GM12801 (cell line): ENCODE results near the gene DDX10.

Experiments
- TF ChIP-seq, protein P1 (sequence below): IDR thresholded peaks from one replicate; pipeline ENCODE4 v1.5.1; 2011; ENCODE audit warnings: control low read depth; ENCODE audit not compliant: insufficient read length; ENCODE audit errors: extremely low read depth

The DDX10 gene

DNA sequence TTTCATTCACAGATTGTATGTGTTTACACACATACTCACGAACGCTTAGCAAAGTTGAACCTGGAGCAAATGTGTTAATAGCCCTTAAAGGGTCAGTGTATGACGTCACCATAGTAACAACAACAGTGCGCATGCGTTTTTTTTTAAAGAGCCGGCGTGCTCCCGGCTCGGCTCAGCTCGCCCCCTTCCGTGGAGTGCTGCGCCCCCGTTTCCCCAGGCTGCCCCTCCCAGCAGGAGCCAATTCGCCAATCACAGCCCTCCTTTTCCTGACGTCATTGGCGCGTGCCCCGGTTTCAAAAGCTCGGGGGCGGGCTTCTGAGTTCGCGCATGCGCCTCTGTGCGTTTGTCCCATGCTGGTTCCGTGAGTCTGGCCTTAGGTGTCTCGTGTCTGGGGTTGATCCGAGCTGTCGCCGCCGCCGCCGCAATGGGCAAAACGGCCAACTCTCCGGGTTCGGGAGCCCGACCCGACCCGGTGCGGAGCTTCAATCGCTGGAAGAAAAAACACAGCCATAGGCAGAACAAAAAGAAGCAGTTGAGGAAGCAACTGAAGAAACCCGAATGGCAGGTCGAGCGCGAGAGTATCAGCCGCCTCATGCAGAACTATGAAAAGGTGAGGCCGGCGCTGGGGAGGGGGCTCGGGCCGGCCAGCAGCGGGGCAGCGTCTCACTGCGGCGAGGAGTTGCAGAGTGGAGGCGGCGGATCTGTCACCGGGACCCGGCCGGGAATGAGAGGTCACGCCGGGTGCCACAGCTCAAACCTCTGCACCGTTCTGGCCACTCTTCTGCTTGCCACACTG is at the start of gene DDX10:
DDX10 (plus strand) TSS at position 340 of the 796 bp plus-strand sequence; CDS start at position 425, 85 bp downstream.
- TF ChIP-seq, protein P1, sequence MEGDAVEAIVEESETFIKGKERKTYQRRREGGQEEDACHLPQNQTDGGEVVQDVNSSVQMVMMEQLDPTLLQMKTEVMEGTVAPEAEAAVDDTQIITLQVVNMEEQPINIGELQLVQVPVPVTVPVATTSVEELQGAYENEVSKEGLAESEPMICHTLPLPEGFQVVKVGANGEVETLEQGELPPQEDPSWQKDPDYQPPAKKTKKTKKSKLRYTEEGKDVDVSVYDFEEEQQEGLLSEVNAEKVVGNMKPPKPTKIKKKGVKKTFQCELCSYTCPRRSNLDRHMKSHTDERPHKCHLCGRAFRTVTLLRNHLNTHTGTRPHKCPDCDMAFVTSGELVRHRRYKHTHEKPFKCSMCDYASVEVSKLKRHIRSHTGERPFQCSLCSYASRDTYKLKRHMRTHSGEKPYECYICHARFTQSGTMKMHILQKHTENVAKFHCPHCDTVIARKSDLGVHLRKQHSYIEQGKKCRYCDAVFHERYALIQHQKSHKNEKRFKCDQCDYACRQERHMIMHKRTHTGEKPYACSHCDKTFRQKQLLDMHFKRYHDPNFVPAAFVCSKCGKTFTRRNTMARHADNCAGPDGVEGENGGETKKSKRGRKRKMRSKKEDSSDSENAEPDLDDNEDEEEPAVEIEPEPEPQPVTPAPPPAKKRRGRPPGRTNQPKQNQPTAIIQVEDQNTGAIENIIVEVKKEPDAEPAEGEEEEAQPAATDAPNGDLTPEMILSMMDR: no peak

DNA sequence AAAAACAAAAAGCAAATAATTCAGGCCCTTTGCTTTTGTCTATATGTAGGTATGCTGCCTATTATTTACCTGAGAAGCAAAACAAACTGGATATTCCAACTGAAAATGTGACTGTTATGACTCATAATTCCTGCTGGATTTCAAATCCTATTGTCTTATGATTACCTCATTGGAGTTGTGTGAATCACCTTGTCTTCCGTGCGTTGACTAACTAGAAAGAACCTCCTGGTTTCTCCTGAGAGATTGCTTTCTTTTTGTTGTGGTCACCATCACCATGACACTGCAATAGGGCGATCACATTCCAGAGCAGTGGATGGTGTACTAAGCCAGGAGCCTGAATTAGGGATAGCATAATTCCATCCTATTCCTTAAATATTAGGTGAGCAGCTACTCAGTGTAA is 48.3 kb upstream of the DDX10 start:
- TF ChIP-seq, protein P1: no peak

- TF ChIP-seq, protein P1: no peak
Measured at GRCh38 chr11:108617055-108617454, 47.8 kb upstream of the DDX10 start.

DNA sequence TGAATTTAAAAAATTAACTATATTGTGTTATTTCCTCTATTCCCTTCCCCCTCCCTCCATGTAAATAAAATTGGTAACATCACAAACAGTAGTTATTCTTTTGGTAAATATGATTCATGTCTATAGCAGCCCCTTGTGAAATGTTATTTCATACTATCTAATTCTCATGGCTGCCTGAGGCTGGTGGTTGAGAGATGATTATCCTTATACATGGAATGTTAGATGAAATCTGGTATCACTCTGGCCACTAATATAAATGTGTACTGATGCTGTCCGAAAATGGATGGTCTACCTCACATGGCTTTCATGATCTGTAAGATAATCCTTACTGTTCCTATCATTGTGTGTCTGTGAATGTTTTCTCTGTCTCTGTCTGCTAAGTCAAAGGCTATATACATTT is 46.3 kb upstream of the DDX10 start:
- TF ChIP-seq, protein P1: no peak

DNA sequence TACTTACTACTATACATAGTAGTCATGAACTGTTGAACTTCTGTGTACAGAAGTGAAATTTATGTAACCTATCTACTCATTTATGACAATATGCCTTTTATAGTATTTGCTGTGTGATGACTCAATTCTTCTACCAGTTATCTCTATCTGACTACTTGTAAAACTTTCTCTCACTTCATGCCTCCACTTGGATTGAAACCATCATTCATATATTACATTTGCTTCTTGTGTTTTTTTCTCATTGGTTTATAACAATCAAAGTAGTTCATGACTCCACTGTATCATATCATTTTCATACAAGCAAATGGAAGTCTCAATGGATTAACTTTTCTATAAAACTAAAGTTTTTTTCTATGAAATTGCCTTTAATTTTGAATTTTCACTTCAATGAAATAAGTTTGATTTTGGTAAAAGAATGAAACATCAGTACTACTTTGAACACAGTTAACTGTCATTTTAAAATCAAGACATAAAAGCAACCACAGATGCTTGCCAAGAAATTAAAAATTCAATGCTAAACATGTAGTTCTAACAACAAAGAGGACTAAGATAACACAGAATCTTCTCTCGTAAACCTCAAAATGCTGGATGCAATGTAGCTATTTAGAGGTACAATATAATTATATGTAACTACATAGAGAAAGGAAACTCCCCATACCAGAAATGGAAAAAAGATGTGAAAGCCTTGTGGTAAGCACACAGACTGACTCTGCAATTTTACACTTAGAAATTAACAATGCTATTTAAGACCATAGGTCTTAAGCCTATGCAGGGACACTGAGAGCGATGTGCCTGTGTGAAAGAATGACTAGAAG is 43.7 kb upstream of the DDX10 start:
- TF ChIP-seq, protein P1: no peak

- TF ChIP-seq, protein P1: no peak
Measured at GRCh38 chr11:108622341-108622740, 42.5 kb upstream of the DDX10 start.

DNA sequence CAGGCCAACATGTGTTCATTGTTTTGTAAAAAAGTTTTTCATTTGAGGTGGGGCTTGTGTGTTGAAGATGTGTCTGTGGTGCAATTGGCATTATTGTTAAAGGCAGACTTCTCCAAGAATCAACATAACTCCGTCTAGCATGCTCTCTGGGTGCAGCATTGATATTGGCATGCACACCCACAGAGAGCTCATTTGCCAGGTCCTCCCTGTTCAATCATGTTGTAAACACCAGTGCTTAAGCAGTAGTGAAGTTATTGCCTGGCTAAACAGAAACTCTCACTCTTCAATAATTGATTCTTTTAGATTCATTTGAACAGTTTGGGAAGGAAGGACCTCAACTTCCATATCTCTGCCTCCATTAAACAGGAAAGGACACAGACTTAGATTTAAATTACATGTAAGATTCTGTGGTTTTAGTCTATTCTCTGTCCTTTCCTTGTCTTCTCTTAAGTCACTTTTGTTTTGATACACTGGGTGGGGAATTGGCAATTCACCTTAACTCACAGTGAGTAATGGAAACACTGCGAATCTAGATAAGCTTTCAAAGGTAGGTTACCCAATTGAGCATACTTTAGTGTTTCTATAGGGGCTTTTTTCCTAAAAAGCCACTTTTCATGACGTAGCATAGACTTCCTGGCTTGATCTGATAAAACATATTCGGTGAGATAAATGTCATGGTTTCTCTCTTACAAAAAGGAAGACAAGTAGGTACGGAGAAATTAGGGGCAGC is 40.5 kb upstream of the DDX10 start:
- TF ChIP-seq, protein P1: no peak
